ENCODE measurements around the gene RPP14. TPM values are rescaled to one million over a fixed set of nuclear protein-coding genes. Genes with fewer than 3 reads are reported as not detected.

The RPP14 gene
- total and polyA plus RNA-seq, 2 of the 4 experiments (the other 2 are of a cell fraction): 6.6 to 7.8 TPM

DNA sequence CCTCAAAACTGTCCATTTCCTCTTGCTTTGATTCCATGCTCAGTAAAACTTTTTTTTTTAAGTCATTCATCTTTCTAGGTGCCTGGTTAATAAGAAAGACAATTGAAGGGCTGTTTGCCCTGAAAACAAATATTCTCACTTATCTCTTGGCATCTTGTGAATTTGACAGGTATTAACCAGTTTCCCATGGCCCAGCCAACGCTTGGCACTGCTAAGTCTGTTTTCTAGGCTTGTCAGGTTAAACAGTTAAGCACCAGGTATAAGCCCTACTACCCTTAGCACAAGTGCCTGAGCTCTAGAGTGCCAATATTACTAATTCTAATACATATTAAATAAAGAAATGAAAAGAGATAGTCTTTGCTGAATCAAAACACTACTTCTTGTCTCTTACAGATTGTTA lies 63.0 kb downstream of the RPP14 start:
- no peak for DNase-seq

More for the DNA sequence above, 63.0 kb downstream of the RPP14 start:
- Histone ChIP-seq H3K56ac (ENCODE audit: extremely low read depth, insufficient read depth, low read length) (no peak overlapping the region), H3K36me3 (ENCODE audit: control insufficient read depth, insufficient read depth, low read length) (peaks cover 10% of the 10 kb centered on the region; the same call in 1 of the 2 replicates), H2BK20ac (ENCODE audit: low read depth, low read length) (no peak overlapping the region), H3K9me3 (ENCODE audit: control insufficient read depth, insufficient read depth, low read length) (no peaks in the 10 kb centered on the region), H2AFZ (replicated peaks; ENCODE audit: low read length, poor library complexity) (no peak overlapping the region), H3K27ac (ENCODE audit: insufficient read depth, low read length) (no peak overlapping the region), H4K8ac (ENCODE audit: low read depth in 2 of 2, low read length in 2 of 2) (no peak overlapping the region), H3K14ac (replicated peaks; ENCODE audit: low read depth, low read length) (no peak overlapping the region), H3K4me3 (ENCODE audit: insufficient read depth, low read depth, low read length) (no peak overlapping the region), H3K18ac (ENCODE audit: low read depth, low read length) (no peak overlapping the region), H4K5ac (ENCODE audit: low read depth, low read length) (no peak overlapping the region), H3K9me1 (ENCODE audit: insufficient read depth, low read length) (peaks cover 6% of the 10 kb centered on the region; the same call in 1 of the 2 replicates), H3K79me1 (ENCODE audit: low read depth in 1 of 2, low read length in 2 of 2) (peaks cover 19 to 27% of the 10 kb centered on the region in 2 experiments), H2AK9ac (replicated peaks; ENCODE audit: low read depth, low read length, poor library complexity) (no peak overlapping the region), H4K91ac (ENCODE audit: insufficient read depth, low read depth, low read length) (no peak overlapping the region), H3K27me3 (ENCODE audit: control insufficient read depth, insufficient read depth, low read length) (no peaks in the 10 kb centered on the region), H3K9ac (ENCODE audit: low read depth, low read length) (no peak overlapping the region), H3K23ac (ENCODE audit: low read depth, low read length) (no peak overlapping the region), H2BK15ac (ENCODE audit: low read depth, low read length) (no peak overlapping the region), H2AK5ac (ENCODE audit: low read depth, low read length) (no peak overlapping the region), H4K20me1 (ENCODE audit: insufficient read depth, low read length) (peaks cover 13% of the 10 kb centered on the region; the same call in 1 of the 2 replicates), H2BK5ac (ENCODE audit: low read depth, low read length, poor library complexity, severe bottlenecking) (no peak overlapping the region), H3K4me1 (ENCODE audit: control insufficient read depth, insufficient read depth, low read length) (no peaks in the 10 kb centered on the region), H2BK120ac (ENCODE audit: low read depth, low read length) (no peak overlapping the region), H3K4me2 (ENCODE audit: low read depth, low read length) (no peak overlapping the region), H3K4ac (ENCODE audit: low read depth, low read length) (no peak overlapping the region)
- no CpG with 5 or more reads among the region's 1 CpG for WGBS, 2 experiments (ENCODE audit: extremely low coverage in 2 of 2, insufficient read length in 1 of 2)
- ATAC-seq (ENCODE audit: low read depth): no peak
- intact Hi-C loops (cut with micrococcal nuclease) (no loop called here), in situ Hi-C loops (cut with MboI; ENCODE audit: low sequenced_read_pairs) (no loop called here), dilution Hi-C loops (cut with HindIII; ENCODE audit: low sequenced_read_pairs, unreplicated experiment) (no loop called here)
- BruUV-seq (replicated peaks): no TSS peak
- CTCF ChIA-PET: no interaction called here
- POLR2A ChIA-PET (ENCODE audit: unreplicated experiment): no interaction called here
- no peak for TF ChIP-seq SMC3 (IDR thresholded peaks at IDR 0.05; ENCODE audit: low read depth, low read length)
- TF ChIP-seq CEBPB (IDR thresholded peaks at IDR 0.05; ENCODE audit: low read depth, low read length): no peak
- no peak for TF ChIP-seq RCOR1 (IDR thresholded peaks at IDR 0.05; ENCODE audit: insufficient replicate concordance, low read length)
- TF ChIP-seq MXI1 (IDR thresholded peaks at IDR 0.05; ENCODE audit: borderline replicate concordance, low read depth, low read length): no peak
- no peak for TF ChIP-seq MAZ (IDR thresholded peaks at IDR 0.05; ENCODE audit: borderline replicate concordance, low read depth, low read length)
- no peak for TF ChIP-seq CHD1 (IDR thresholded peaks at IDR 0.05; ENCODE audit: low read depth, low read length)
- TF ChIP-seq RAD21 (IDR thresholded peaks at IDR 0.05; ENCODE audit: low read length): no peak
- no peak for TF ChIP-seq POLR2A (IDR thresholded peaks at IDR 0.05; ENCODE audit: low read depth, low read length)
- TF ChIP-seq, protein P1, sequence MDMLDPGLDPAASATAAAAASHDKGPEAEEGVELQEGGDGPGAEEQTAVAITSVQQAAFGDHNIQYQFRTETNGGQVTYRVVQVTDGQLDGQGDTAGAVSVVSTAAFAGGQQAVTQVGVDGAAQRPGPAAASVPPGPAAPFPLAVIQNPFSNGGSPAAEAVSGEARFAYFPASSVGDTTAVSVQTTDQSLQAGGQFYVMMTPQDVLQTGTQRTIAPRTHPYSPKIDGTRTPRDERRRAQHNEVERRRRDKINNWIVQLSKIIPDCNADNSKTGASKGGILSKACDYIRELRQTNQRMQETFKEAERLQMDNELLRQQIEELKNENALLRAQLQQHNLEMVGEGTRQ (IDR thresholded peaks at IDR 0.05; ENCODE audit: low read depth, low read length): no peak
- no peak for TF ChIP-seq BHLHE40 (IDR thresholded peaks at IDR 0.05; ENCODE audit: low read depth, low read length)
- no peak for TF ChIP-seq RFX5 (IDR thresholded peaks at IDR 0.05; ENCODE audit: low read depth, low read length)
- TF ChIP-seq FOS (IDR thresholded peaks at IDR 0.05; ENCODE audit: low read depth, low read length): no peak
- TF ChIP-seq, protein P2, sequence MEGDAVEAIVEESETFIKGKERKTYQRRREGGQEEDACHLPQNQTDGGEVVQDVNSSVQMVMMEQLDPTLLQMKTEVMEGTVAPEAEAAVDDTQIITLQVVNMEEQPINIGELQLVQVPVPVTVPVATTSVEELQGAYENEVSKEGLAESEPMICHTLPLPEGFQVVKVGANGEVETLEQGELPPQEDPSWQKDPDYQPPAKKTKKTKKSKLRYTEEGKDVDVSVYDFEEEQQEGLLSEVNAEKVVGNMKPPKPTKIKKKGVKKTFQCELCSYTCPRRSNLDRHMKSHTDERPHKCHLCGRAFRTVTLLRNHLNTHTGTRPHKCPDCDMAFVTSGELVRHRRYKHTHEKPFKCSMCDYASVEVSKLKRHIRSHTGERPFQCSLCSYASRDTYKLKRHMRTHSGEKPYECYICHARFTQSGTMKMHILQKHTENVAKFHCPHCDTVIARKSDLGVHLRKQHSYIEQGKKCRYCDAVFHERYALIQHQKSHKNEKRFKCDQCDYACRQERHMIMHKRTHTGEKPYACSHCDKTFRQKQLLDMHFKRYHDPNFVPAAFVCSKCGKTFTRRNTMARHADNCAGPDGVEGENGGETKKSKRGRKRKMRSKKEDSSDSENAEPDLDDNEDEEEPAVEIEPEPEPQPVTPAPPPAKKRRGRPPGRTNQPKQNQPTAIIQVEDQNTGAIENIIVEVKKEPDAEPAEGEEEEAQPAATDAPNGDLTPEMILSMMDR (conservative IDR thresholded peaks at IDR 0.05; ENCODE audit: low read depth, low read length): no peak
- no peak for TF ChIP-seq NFE2L2 (IDR thresholded peaks at IDR 0.05; ENCODE audit: low read depth, low read length)
- no peak for TF ChIP-seq MAFK (IDR thresholded peaks at IDR 0.05; ENCODE audit: low read depth, low read length)
- TF ChIP-seq, protein P3, sequence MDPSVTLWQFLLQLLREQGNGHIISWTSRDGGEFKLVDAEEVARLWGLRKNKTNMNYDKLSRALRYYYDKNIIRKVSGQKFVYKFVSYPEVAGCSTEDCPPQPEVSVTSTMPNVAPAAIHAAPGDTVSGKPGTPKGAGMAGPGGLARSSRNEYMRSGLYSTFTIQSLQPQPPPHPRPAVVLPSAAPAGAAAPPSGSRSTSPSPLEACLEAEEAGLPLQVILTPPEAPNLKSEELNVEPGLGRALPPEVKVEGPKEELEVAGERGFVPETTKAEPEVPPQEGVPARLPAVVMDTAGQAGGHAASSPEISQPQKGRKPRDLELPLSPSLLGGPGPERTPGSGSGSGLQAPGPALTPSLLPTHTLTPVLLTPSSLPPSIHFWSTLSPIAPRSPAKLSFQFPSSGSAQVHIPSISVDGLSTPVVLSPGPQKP (IDR thresholded peaks at IDR 0.05; ENCODE audit: borderline replicate concordance, low read depth, low read length): no peak
